ENCODE results near the gene TAL1.

- TF ChIP-seq CTCF (IDR thresholded peaks at IDR 0.05): no peak
- no peak for TF ChIP-seq POLR2A (IDR thresholded peaks at IDR 0.05)
- TF ChIP-seq POLR2AphosphoS5 (IDR thresholded peaks at IDR 0.05): no peak
- no peak for TF ChIP-seq EP300 (IDR thresholded peaks at IDR 0.05)
Measured at GRCh38 chr1:47244339-47244862, 12.4 kb upstream of the TAL1 start.

Measured in gastroesophageal sphincter (tissue), 3 donors.